ENCODE data around the gene PKIG.

PKIG gene

GRCh38 chr20:44656448-44656847 lies 74.1 kb downstream of the PKIG start:
- DNase-seq (ENCODE audit: low read depth): no peak
- H3K4me3 ChIP-seq (ENCODE audit: low read depth, low read length): no peak overlapping the region
- TF ChIP-seq CTCF (IDR thresholded peaks at IDR 0.05; ENCODE audit: low read depth, low read length, missing control alignments): no peak

- no peak for DNase-seq (ENCODE audit: low read depth)
- TF ChIP-seq CTCF (IDR thresholded peaks at IDR 0.05; ENCODE audit: low read depth, low read length, missing control alignments): no peak
- H3K4me3 ChIP-seq (ENCODE audit: low read depth, low read length): no peak overlapping the region
Measured at GRCh38 chr20:44657875-44658274, 75.5 kb downstream of the PKIG start.

- no peak overlapping the region for H3K4me3 ChIP-seq (ENCODE audit: low read depth, low read length)
- DNase-seq (ENCODE audit: low read depth): no peak
- no peak for TF ChIP-seq CTCF (IDR thresholded peaks at IDR 0.05; ENCODE audit: low read depth, low read length, missing control alignments)
Measured at GRCh38 chr20:44658810-44659209, 76.4 kb downstream of the PKIG start.

- H3K4me3 ChIP-seq (ENCODE audit: low read depth, low read length): no peak overlapping the region
- no peak for DNase-seq (ENCODE audit: low read depth)
- TF ChIP-seq CTCF (IDR thresholded peaks at IDR 0.05; ENCODE audit: low read depth, low read length, missing control alignments): no peak
Measured at GRCh38 chr20:44659931-44660330, 77.6 kb downstream of the PKIG start.

GRCh38 chr20:44660581-44660980 lies 78.2 kb downstream of the PKIG start:
- no peak overlapping the region for H3K4me3 ChIP-seq (ENCODE audit: low read depth, low read length)
- DNase-seq (ENCODE audit: low read depth): no peak
- TF ChIP-seq CTCF (IDR thresholded peaks at IDR 0.05; ENCODE audit: low read depth, low read length, missing control alignments): no peak

- DNase-seq (ENCODE audit: low read depth): no peak
- no peak overlapping the region for H3K4me3 ChIP-seq (ENCODE audit: low read depth, low read length)
- no peak for TF ChIP-seq CTCF (IDR thresholded peaks at IDR 0.05; ENCODE audit: low read depth, low read length, missing control alignments)
Measured at GRCh38 chr20:44662261-44662660, 79.9 kb downstream of the PKIG start.

GRCh38 chr20:44664131-44664530 lies 81.8 kb downstream of the PKIG start:
- TF ChIP-seq CTCF (IDR thresholded peaks at IDR 0.05; ENCODE audit: low read depth, low read length, missing control alignments): no peak
- DNase-seq (ENCODE audit: low read depth): no peak
- no peak overlapping the region for H3K4me3 ChIP-seq (ENCODE audit: low read depth, low read length)
